NCI-H446 treated with DMSO at 0.1 percent for 48 hours (cell line): ENCODE results near the gene KIDINS220.
A peak's percentile ranks its signal among the peaks of the same experiment; 100 is the strongest.
"Not testable (repeated sequence)": the region's sequence is repeated elsewhere in the genome, so short reads cannot be mapped to it uniquely, and the experiment has no call there.

ENCODE experiments used
- DNase-seq: peaks from one replicate; lab custom pipeline; 2025; lab: John Stamatoyannopoulos, UW

KIDINS220 gene

DNA sequence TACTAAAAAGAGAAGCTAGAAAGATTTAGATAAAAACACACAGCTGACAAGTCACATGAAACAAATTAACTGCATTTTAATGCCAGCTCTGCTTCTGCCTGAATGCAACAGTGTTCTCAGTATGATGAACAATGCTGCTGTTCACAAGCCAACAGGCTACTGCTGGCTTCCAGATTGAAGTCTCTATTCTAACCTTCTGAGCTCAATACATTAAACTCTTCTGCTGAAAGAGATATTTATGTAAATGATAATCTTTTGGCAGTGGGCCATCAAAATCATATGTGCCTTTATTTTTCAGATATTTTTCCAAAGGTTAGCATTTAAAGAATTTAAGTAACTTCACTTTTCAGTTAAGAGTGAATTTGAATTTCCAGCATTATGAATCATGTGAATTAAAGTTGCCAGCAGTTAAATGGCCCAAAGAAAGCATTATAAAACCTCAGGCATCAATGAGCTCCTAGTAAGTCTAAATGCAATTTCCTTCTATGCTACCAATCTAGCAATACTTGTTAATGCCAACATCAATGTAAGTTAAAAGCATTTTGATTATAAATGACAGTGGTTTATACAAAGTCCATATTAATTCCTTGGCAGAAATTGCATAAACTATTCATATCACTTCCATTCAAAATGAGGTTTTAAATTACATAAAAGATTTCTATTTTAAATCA is 83.2 kb downstream of the KIDINS220 start:
- peak; percentile 94 for DNase-seq

DNA sequence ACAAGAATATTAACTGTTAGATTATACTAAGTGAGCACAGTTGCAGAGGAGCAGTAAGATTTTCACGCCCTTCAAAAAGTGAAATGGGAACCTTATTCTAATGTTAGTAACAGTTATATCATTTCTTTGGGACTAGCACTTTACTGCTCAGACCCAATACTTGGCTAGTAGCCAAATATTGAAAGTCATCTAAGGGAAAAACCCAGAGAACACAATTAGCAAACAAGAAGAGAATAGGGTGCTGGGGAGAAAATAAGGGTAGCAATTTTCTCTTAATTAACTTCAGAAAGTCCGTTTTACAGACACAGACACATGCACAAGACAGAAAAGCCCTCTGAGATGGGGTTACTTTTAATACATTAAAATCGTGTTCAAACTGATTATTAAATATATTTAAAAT is 83.8 kb downstream of the KIDINS220 start:
- DNase-seq = peak; percentile 23

DNA sequence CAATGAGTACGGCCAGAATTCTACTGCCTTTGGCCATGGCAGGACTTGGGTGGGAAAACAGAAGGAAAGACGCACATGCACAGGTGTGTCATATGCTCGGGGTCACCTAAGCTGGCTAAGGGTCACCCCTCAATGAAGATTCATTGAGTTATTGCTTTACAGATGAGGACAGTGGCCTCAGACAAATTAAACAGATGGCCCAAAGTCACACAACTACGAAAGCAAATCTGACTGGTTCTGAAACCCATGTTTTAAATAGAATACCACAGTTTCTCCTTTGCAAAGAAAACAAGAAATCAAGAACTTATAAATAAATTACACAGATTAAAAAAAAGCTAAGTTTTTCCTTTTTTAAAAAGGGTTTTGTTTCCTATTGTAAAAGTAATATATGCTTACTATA is 85.0 kb downstream of the KIDINS220 start:
- DNase-seq = no peak

DNA sequence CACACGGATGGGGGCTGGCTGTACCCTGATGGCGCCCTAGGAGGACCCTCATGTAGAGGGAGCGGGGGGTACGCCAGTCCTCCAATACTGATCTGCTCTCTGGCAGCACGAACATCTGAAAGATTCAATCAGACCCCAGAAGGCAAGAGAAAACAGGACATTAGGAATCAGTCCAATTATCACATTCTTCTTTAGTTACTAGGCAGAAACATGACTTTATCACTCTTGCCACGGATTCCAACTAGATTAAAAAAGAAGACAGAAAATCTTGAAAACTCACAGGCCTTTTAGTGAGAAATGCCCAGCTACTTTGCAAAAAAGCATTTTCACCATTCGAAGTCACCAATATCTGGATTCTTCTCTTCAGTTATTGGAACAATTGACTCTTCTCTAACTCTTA is 87.2 kb downstream of the KIDINS220 start:
- no peak for DNase-seq

DNA sequence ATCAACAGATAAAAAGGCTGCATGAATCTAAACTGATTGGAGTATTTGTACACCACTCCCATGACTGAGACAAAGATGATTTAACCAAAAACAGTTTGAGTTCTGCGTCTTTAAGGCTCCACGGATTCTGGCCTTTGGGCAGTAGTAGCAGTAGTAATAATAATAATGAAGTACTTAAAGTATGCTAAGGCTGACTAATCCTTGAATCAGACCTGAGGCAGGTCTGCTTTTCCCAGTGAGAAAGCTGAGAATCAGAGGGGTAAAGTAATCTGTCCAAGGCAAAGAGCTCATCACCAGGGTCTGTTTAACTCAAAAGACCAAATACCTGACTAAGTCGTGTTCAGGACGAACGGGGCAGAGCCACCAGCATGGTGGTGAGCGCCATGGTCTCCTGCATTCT is 94.2 kb downstream of the KIDINS220 start:
- DNase-seq = no peak

DNA sequence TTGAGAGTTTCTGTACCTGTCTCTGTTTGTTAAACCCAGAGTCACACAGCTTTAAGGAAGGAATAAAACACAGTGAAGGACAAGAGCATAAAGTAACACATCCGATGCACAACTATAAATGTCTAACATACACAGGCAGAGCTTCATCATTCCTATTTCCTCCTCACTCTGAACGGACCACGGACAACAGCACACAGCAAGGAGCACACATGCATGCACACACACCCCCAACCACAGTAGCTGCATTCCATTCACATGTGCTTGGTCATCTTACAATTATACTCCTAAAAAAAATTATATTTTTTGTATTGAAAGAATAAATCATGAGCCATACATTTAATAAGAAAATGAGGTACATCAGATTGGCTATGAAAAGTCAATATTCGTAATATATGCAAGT is 97.3 kb downstream of the KIDINS220 start:
- no peak for DNase-seq

DNA sequence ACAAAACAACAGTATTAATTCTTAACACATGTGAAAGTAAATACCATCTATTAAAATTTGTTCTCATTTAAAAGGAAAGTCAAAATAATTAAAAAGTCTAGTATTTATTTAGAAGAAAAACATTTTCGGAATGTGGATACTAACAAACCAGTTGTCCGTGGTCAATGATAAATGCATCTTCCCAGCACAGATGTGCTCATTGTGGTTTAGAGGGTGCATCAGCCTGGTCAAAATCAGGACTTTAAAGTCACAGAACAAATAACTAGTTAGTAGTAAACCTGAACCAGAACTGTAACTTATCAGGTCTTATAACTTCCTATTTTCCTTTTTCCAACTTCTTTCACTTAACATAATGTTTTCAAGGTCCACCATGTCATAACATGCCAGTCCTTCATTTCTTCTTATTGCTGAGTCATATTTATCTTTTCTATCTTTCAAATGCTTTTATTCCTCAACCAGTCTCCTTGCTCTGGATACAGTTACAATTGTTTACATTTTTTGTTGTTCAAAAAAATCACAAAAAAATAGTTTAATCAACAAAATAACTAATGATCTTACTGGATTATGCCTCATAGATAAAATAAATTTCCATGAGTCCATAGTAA is 99.7 kb downstream of the KIDINS220 start:
- no peak for DNase-seq

DNA sequence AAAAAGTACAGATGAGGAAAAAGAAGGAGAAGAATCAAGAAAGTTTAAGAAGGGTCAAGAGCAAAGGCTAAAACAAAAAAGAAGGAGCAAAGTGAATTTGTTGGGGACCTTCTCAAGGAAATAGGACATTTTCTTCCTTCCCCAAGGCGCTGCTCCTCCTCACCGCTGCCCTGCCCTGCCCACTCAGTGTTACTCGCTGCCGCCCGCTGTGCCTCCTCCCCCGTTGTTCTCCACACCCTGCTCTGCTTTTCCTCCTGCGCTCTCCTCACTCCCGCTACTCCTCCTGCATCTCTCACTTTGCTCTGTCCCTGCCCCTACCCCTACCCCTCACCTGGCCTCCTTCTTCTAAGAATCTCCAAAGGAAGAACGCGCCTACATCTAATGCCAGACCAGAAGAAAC is 104.8 kb downstream of the KIDINS220 start:
- DNase-seq = no peak

DNA sequence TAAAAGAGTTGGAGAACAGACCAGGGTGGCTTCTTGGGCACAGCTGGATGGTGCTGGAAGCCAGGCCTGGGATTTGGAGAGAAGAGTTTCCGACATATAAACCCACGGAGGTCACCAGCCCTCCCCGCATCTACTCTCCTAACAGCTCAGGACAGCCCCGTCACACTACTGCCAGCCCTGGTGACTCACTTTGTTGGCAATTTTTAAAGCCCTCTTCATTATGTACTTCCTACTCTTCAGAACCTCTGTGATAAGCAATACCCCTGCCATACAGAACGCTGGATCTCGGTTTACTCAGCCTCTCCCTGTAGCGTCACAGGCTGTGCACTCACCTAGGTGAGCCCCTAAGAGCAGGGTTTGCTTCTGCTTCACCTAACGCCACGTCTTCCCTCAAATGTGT is 107.5 kb downstream of the KIDINS220 start:
- DNase-seq = no peak

DNA sequence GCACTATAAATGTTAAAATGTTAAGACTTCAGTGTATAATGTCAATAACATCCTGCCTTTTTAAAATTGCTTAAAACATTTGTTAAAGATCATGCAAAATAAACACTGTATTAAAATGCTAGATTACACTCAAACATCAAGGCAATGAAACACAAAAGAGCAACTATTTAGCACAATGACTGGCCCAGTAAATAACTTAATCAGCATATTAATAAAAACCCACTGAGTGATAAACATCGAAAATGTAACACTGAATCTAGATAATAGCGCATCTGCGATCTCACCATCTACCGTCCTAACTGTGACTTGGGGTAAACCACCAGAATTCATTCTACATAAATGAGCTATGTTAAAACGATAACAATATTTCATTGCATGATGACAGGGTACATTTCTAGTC is 108.3 kb downstream of the KIDINS220 start:
- not testable (repeated sequence) for DNase-seq

DNA sequence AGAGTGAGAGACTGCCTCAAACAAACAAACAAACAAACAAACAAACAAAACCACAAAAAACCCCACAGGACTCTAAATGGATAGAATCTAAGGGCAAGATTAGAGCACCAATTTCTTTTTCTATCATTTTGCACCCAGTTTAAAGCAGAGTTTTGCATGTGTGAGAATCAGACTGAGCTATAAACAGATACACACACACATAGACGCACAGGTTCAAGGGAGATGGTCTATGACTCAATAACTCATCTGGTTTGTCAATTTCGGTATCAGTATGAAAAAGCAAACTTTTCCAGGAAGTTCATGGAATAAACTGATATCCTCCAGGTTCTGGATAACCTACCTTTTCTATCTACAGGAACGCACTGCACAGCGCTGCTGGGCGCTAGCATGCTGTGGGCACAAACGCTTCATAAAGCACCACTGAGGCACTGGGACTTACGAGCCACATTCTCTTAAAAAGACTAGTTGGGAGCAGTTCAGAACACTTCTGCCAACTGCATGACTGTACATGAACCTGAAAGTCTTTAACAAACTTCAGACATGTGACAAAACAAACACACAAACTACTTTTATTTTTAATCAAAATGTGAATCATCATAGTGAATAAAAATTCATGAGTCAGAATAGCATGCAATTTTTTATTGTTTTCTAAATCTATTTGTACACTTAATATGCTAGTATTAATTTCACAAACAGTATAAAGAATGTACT is 109.0 kb downstream of the KIDINS220 start:
- no peak for DNase-seq

DNA sequence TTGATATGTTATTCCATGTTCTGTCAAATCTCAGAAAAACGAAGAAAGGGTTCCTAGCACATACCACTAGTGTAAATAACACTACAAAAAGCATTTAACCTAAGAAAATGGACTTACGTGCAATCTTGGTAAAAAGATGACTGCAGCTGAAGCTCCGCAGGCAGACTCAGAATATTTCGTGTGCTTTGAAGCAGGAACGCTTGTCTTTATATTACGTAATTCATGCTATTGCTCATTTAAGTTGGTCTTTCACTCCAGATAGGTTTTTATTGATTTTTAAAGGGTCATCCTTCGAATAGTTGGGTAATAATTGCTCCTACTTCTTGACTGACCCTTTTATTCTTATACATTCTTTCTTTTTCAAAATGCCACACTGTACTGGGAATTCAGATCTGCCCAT is 111.6 kb downstream of the KIDINS220 start:
- no peak for DNase-seq

DNA sequence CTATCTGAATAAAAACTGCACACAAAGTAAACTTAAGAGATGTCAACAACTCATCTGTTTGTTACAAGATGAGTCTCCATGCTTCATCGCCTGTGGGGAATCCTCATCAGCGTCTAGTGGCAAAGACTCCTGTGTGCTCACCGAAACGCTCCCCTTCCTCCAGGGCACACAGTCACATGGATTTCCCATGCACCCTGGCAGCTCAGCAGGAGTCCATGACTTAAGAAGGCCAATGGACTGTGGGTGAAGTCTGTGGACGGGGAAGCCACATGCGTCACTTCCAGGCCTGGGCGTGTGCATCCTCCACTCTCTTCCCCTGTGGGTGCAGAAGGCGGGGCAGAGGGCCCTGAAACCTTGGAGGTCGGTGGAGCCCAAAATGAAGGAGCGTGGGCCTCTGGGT is 114.4 kb downstream of the KIDINS220 start:
- DNase-seq = no peak

DNA sequence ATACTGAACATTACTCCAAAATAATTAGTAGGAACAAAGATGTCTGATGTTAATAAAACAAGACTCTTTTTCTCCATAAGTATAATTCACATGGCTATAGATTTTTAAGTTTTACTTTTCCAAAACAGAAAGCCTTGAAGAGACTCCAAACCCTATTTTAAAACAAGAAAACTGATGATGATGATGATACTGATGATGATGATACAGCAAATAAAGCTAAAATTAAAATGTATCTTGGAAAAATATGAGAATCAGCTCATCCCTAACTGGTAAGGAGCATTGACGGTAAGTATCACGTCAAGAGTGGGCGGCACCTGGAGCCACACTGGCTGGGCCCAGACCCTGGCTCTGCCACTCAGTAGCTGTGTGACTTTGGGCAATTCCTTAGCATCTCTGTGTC is 116.0 kb downstream of the KIDINS220 start:
- DNase-seq = no peak

DNA sequence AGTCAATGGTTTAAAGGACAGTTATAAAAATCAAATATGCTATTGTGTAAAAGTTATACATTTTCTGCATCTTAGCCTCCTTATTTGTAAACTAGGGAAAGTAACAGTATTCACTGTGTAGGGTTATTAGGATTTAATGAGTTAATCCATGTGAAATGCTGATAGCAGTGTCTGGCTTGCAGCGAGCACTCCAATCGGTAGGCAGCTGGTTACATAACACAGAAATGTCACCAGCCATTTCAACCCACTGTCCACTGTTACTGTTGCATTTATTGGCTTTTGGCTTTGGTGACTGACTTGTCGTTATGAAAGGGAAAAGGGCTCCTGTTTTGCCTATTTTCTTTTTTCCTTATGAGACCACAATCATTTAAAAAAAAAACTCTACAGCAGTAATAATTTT is 116.7 kb downstream of the KIDINS220 start:
- no peak for DNase-seq

DNA sequence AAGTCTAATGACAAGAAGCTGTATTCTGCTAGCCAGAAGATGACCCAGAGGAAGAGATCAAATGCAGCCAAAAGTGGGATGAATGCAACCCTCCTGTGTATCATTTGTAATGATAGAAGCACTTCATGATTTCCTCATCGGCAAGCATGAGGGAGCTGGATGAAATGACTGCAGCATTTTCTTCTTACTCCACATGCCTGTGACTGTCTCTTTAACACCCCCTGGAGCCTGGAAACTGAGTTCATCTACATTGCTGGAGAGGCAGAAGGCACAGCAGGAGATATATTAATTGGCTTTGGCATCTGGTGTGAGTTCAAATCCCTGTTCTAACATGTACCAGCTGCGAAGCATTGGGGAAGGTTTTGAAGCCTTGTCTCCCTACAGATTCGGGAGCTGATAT is 117.9 kb downstream of the KIDINS220 start:
- DNase-seq = peak; percentile 64

DNA sequence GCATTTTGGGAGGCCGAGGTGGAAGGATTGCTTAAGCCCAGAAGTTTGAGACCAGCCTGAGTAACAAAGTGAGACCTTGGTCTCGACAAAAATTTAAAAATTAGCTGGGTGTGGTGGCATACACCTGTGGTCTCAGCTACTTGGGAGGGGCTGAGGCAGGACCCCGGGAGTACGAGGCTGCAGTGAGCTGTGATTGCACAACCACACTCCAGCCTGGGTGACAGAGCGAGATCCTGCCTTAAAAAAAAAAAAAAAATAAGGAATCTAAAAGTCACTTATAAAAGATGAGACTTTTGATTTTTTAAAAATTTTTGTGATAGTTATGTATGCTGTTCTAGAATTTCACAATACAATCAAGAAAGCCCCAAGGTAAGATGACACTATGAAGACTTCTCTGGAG is 122.4 kb downstream of the KIDINS220 start:
- DNase-seq = no peak

DNA sequence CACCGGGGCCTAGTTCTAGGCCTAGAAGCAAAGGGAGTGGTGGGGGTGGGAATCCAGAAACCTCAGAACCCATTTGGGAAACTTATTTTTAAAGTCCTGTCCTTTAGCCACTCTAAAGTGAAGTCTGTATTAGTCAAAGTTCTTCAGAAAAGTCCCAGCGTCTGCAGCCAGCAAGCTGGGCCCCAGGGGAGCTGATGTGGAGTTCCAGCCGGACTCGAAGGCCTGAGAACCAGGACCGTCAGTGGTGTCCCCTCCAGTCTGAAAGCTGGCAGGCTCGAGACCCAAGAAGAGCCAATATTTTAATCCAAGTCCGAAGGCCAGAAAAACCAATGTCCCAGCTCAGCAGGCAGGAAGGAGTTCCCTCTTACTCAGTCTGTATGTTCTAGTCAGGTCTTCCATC is 123.1 kb downstream of the KIDINS220 start:
- DNase-seq = no peak

DNA sequence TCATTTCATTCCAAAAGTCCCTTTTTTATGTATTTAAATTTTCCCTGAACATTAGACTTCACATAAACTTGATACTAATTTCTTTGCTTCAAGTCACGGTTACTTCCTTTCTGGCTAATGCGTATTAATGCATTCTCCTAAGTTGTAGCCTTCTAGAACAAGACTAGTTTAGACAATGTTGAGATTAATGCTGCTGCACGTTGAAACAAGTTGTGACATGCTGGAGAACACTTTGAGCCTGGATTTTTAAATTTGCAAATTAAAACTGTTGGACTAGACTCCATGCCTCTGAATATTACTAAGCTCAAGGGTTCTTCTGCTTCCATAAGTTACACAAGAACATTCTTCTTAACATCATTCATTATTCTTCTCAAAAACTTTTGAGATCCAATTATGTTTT is 126.5 kb downstream of the KIDINS220 start:
- no peak for DNase-seq

DNA sequence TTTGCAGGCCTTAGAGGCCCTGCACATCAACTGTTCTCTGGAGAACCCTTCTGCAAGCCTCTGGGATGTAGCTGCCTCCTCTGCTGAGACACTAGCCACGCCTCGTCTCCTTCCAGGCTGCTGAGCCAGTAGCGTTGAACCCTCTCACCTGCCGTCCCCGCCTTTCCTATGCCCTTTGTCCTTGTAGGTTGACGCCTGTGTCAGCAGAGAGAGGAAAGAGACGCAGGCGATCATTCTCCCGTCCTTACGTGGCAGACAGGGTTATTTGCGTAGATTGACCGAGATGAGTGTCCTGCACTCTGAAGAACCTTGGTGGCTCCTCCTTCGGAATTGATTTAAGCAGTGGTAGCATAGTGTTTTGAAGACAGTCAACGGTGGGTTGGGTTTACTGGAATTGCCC is 127.8 kb downstream of the KIDINS220 start:
- no peak for DNase-seq

DNA sequence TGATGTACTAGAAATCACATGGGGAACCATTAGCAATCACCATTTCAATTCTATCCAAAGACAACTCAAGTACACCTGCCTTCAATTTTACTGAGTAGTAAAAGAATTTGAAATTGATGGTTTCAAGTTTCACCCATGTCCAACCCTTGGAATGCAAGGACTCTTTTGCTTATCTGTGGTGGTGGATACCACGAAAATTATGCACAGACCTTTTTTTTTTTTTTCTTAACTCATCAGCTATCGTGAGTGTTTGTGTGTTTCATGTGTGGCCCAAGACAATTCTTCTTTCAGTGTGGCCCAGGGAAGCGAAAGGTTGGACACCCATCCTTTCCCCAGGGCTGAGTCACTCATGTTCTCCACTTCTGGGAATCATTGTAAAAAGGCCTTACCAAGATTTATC is 132.5 kb downstream of the KIDINS220 start:
- DNase-seq = no peak

DNA sequence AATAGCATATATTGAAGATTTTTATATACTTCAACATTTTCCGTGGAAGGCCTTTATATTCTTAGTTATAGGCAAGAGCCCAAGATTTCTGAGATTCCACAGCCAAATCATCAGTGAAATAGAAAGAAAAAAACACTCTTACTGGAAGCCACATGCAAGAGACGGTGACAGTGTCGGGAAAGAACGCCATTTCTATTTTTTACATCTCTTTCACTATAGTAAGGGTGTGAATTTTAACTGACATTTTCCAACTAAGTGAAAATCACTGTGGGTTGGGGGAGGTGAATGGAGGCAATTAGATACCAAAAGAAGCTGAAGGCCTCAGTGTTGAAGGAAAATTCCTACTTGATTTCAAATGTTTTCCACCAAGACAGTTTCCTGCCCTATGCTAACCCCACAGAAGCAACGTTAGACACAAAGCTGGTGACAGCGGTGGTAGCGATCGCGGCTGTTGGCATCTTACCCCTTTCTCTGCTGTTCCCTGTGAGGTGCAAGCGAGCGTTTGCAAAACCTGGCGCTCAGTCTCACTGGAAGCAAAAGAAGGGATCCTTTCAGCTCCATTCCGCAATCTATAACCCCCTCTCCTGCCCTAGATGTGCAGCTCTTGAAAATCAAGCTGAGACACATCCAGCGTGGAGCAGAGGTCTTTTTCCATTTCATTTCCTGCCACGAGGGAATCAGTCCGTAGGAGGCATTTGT is 135.6 kb downstream of the KIDINS220 start:
- no peak for DNase-seq

DNA sequence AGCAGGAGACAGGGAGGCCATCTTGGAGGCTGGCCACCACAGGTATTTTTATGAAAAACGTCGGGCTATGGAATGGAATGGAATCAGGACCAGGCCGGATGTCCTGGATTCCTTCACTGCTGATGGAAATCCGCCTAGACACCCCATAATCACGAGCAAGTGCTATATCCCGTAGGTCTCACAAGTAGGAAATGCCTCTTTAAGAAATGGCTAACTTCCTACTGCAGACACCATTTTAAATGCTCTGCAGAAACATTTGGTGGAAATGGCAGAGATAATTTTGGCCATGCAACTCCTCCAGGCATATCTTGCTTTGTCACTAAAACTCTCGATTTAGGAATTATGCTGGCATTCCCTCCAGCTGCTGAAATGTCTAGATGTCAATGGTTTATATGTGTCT is 137.6 kb downstream of the KIDINS220 start:
- no peak for DNase-seq
